Vein endothelial cell (primary cell): Measurements from ENCODE around the gene LAMP1. TPM values are rescaled to one million over a fixed set of nuclear protein-coding genes. Genes with fewer than 3 reads are reported as not detected.

Source experiments
- small RNA-seq: library from RNA; depleted of rRNA; stranded (forward); fragments of <200 nt; gene quantifications from one replicate; pipeline ENCODE3, GENCODE V24; 2012
- total RNA-seq: library from RNA; depleted of rRNA; stranded (reverse); fragments of >200 nt; gene quantifications from 2 replicates; pipeline ENCODE4 v1.2.3, GENCODE V29; 2012

Gene LAMP1, protein sequence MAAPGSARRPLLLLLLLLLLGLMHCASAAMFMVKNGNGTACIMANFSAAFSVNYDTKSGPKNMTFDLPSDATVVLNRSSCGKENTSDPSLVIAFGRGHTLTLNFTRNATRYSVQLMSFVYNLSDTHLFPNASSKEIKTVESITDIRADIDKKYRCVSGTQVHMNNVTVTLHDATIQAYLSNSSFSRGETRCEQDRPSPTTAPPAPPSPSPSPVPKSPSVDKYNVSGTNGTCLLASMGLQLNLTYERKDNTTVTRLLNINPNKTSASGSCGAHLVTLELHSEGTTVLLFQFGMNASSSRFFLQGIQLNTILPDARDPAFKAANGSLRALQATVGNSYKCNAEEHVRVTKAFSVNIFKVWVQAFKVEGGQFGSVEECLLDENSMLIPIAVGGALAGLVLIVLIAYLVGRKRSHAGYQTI
- total RNA-seq = 171 and 198 TPM in 2 replicates

DNA sequence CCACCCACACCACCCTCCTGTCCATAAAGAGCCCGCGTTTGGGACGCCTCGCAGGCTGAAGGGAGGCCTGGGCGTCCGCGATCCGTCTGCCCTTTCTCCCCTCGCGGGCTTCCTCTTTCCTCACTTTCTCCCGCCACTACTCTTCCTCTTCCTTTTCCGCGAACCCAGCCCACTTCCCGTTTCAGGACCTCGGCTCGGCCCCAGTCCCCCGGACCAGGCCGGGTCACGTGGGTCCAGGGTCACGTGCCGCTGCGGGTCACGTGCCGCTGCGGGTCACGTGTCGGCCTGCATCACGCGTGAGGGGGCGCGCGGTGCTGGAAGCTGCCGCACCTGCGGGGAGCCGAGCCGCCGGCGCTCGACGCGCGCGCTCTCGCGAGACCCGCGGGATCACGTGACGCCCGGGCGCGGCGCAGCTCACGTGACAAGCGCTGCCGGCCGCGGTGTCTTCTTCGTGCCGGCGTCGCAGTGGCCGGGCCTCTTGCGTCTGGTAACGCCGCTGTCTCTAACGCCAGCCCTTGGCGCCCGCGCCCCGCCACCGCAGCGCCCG lies at the start of gene LAMP1:
LAMP1 (plus strand) TSS at position 417 of the 547 bp plus-strand sequence. CDS start 196 bp downstream, outside the sequence.

Small RNA genes within 50 kb of the gene (small RNA-seq; reads per million reads assigned to genes)
- gene MIR8075 = not detected

Other genes with a start within 250 kb of the LAMP1 start
- gene F7, start 191.4 kb upstream of the LAMP1 start, total RNA-seq = not detected in 2 replicates
- not detected in 2 replicates for gene F10, start 174.4 kb upstream of the LAMP1 start, total RNA-seq
- not detected in 2 replicates for gene PROZ, start 138.6 kb upstream of the LAMP1 start, total RNA-seq
- 48.0 and 48.6 TPM in 2 replicates for gene PCID2, start 88.6 kb upstream of the LAMP1 start, total RNA-seq
- 122 and 130 TPM in 2 replicates for gene CUL4A, start 87.6 kb upstream of the LAMP1 start, total RNA-seq
- gene GRTP1, start 66.9 kb downstream of the LAMP1 start, total RNA-seq = not detected in 2 replicates
- gene ADPRHL1, start 156.2 kb downstream of the LAMP1 start, total RNA-seq = 1.1 and 1.3 TPM in 2 replicates
- 8.4 and 8.8 TPM in 2 replicates for gene DCUN1D2, start 193.5 kb downstream of the LAMP1 start, total RNA-seq